ENCODE results near the gene LTBP1.

GRCh38 chr2:33371304-33372090, 424.7 kb downstream of the LTBP1 start:
- TF ChIP-seq CTCF (conservative IDR thresholded peaks at IDR 0.05) (no peak), EZH2 (IDR thresholded peaks at IDR 0.05; ENCODE audit: low read depth) (no peak)
